ENCODE data around the gene RADIL.

RADIL gene

GRCh38 chr7:4882169-4883032 is 1.1 kb downstream of the RADIL start:
- no peak for DNase-seq

GRCh38 chr7:4880218-4880617 is 3.3 kb downstream of the RADIL start:
- DNase-seq = no peak

- DNase-seq = no peak
Observed at GRCh38 chr7:4879396-4880081, 4.0 kb downstream of the RADIL start.

- no peak for DNase-seq
Observed at GRCh38 chr7:4878336-4879335, 4.9 kb downstream of the RADIL start.

GRCh38 chr7:4876586-4876985 is 6.9 kb downstream of the RADIL start:
- DNase-seq = no peak

GRCh38 chr7:4875391-4875790 is 8.1 kb downstream of the RADIL start:
- no peak for DNase-seq

GRCh38 chr7:4873071-4873944 is 10.2 kb downstream of the RADIL start:
- no peak for DNase-seq

- no peak for DNase-seq
Observed at GRCh38 chr7:4871930-4872675, 11.4 kb downstream of the RADIL start.

- no peak for DNase-seq
Observed at GRCh38 chr7:4871056-4871680, 12.3 kb downstream of the RADIL start.

- DNase-seq = no peak
Observed at GRCh38 chr7:4868493-4868892, 15.0 kb downstream of the RADIL start.

GRCh38 chr7:4866528-4867496 is 16.7 kb downstream of the RADIL start:
- no peak for DNase-seq

GRCh38 chr7:4862156-4862555 is 21.4 kb downstream of the RADIL start:
- no peak for DNase-seq

GRCh38 chr7:4861673-4862072 is 21.8 kb downstream of the RADIL start, which contains the start of gene PAPOLB:
Gene PAPOLB, minus strand, starts transcription at chr7:4862030. Its CDS starts 220 bp downstream, at chr7:4861810.
- DNase-seq = no peak

- no peak for DNase-seq
Observed at GRCh38 chr7:4861227-4861626, 22.3 kb downstream of the RADIL start.

- DNase-seq = no peak
Observed at GRCh38 chr7:4857189-4857588, 26.3 kb downstream of the RADIL start.

- no peak for DNase-seq
Observed at GRCh38 chr7:4856336-4857057, 27.0 kb downstream of the RADIL start.

- no peak for DNase-seq
Observed at GRCh38 chr7:4854916-4855315, 28.6 kb downstream of the RADIL start.
